GM18909 (cell line): Measurements from ENCODE around the gene NDUFA11.

ENCODE experiments used
- ATAC-seq: cut with Tn5 transposase; IDR thresholded peaks from one replicate; pipeline ENCODE4 v1.9.1; 2021; ENCODE audit warnings: mild to moderate bottlenecking; ENCODE audit not compliant: unreplicated experiment, poor library complexity

Gene NDUFA11

DNA sequence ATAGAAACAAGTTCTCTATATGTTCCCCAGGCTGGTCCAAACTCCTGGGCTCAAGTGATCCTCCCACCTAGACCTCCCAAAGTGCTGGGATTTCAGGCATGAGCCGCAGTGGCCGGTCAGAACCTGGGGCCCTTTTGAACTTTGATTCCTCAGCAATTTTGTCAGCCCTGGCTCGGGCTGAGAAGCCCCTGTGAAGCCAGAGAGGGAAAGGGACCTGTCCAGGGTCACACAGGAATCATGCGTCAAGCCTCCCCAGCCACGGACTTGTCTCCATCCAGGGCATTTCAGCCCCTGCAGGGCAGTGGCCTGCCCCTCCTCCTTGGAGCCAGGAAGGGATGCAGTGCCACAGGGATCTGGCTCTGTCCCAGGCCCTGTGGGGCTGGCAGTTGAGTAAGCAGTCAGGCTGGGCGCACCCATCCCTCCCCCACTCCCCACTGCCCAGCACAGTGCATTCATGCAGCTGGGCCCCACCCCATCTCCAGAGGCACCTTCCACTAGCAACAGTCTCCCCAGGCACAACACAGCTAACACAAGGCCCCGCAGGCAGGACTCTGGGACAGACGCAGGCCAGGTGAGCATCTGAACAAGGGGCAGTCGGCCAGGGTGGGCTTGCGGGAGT lies 10.3 kb upstream of the NDUFA11 start, which contains the start of gene CAPS:
TSS of gene CAPS (plus strand) at position 516 of the 619 bp plus-strand sequence. CDS start 153 bp downstream, outside the sequence.
- no peak for ATAC-seq

DNA sequence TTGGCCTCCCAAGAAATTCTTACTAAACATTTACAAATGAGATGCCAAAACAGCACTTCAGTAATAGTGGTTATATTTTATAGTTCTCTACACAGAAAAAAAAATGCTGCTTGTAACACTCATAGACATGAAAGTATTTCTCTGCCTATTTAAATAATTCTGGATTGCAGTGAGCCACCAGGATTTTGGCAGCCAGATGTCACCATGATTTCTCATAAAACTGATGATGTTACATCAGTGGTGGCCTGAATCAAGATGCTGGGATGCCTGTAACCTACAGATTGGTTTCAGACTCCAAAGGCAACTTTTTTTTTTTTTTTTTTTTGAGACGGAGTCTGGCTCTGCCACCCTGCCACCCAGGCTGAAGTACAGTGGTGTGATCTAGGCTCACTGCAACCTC lies 7.8 kb upstream of the NDUFA11 start:
- no peak for ATAC-seq

DNA sequence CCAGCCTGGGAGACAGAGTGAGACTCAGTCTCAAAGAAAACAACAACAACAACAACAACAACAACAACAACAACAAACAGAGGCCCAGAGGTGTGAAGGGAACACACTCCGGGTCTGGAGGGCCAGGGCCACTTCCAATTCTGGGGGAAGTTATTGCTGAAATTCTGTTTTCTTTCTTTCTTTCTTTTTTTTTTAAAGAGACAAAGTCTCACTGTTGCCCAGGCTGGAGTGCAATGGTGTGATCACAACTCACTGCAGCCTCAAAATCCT lies 7.0 kb upstream of the NDUFA11 start:
- no peak for ATAC-seq

DNA sequence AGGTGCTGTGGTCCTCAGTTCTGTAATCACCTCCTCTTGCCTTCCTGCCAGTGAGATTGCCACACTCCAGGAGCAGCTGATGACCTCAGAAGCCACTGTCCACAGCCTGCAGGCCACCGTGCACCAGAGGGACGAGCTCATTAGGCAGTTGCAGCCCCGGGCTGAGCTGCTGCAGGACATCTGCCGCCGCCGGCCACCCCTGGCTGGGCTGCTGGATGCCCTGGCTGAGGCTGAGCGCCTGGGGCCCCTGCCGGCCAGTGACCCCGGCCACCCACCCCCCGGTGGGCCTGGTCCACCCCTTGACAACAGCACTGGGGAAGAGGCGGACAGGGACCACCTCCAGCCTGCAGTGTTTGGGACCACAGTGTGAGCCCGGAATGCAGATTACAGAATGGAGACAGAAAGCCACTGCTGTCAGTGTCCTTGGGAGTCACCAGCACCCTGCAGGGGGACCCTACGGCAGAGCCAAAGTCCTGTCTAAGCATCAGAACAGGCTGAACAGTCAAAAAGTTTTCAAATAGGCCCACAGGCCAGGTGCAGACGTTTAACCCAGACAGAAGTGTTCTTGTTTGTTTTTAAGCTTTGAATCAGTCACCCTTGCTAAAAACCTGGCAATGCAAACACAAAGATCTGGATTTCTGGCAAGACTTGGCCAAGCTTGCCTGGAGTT lies 5.3 kb upstream of the NDUFA11 start:
- ATAC-seq = no peak

DNA sequence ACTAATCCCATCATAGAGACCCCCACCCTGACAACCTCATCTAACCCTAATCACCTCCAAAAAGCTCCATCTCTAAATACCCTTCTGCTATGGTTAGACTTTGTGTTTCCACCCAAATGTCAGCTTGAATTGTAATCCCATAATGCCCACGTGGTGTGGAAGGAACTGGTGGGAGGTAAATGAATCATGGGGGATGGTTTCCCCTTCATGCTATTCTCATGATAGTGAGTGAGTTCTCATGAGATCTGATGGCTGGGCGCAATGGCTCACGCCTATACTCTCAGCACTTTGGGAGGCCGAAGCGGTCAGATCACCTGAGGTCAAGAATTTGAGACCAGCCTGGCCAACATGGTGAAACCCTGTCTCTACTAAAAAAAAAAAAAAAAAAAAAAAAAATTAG lies 3.7 kb upstream of the NDUFA11 start:
- no peak for ATAC-seq

DNA sequence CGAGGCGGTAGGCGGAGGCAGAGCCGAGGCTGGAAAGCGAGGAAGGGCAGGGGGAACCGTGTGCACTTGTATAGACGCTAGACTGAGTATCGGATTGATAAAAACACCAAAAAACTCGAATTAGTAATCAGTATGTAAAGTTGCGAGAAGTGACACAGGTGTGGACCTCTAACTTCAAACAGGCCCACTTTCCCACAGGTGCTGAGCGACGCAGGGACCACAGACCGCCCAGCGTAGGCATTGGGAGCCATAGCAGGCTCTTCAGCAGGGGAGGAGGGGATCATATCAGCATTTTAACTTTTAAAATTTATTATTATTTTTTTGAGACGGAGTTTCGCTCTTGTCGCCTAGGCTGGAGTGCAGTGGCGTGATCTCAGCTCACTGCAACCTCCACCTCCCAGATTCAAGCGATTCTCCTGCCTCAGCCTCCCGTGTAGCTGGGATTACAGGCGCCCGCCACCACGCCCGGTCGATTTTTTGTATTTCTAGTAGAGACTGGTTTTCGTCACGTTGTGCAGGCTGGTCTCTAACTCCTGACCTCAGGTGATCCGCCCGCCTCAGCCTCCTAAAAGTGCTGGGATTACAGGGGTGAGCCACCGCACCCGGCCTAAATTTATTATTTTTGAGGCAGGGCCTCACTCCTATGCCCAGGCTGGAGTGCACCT lies 1.7 kb upstream of the NDUFA11 start:
- ATAC-seq = no peak

DNA sequence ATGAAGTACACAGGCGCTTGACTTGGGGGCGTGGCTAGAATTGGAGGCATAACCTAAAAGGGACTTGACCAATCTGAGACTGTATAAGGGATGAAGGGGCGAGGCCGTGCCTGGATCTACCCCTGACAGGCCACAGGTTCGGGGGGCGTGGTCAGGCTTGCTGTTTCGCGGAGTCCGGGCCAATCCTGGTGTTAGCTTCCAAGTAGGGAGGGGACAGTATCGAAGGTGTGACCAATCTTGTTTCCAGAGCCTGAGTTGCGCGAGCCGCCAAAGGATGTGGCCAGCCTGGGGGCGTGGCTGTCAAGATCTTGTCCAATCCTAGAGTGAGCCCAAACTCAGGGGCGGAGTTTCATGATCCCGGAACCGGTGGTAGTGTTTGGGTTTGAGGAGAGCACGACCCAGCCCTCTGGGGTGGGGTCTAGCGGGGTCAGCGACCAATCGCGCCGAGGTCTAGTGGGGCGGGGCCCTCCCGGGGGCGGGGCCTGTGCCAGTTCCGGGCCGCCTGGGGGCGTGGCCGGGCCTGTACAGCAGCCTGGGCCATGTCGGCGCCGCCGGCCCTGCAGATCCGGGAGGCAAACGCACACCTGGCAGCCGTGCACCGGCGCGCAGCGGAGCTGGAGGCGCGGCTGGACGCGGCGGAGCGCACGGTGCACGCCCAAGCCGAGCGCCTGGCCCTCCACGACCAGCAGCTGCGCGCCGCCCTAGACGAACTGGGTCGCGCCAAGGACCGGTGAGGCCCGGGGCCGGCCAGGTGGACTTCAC lies 943 bp upstream of the NDUFA11 start, which contains the start of gene VMAC:
TSS of gene VMAC (plus strand) at position 521 of the 762 bp plus-strand sequence. CDS start at position 540, 19 bp downstream.
- ATAC-seq = peak; percentile 81

DNA sequence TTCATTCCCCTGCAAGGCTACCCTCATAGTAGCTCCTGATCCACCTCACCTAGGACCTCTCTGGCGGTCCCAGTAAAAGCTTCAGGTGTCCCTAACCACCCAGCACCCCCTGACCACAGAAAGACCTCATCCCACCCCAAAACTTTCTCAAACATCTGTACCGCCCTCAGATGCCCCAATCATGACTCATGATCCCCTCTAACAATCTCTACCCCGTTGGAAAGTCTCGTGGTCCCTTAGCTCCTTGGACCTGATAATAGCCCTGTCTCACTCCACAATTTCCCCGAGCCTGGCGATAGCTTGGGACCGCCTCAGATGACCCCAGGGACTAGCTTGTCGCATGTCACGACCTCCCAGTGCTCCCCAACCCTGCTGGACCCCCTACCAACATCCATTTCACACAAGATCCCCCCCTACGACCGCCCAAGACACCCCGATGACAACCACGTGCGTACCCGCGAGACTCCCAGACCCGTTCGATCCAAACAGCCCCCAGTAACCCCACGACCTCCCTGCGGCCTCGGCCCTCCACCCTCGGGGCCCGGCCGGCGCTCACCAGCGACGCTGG lies 450 bp downstream of the NDUFA11 start:
- ATAC-seq = no peak

DNA sequence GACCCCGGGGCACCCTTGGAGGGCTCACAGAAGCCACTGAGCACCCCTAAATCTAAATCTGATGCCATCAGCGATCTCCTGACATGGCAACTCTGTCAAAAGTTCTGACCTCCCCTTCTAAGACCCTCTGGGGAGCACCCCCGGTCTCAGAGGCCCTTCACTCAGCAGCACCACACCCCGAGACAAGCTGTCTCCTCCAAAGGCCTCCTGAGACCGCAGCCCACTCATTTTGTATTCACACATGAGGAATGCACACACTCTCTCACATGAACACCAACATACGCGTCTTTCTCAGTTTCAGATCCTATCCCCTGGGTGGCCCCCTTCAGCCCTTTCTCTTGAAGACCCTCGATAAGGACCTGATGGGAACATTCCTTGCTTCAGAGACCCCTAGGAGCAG lies 2.6 kb downstream of the NDUFA11 start:
- no peak for ATAC-seq

DNA sequence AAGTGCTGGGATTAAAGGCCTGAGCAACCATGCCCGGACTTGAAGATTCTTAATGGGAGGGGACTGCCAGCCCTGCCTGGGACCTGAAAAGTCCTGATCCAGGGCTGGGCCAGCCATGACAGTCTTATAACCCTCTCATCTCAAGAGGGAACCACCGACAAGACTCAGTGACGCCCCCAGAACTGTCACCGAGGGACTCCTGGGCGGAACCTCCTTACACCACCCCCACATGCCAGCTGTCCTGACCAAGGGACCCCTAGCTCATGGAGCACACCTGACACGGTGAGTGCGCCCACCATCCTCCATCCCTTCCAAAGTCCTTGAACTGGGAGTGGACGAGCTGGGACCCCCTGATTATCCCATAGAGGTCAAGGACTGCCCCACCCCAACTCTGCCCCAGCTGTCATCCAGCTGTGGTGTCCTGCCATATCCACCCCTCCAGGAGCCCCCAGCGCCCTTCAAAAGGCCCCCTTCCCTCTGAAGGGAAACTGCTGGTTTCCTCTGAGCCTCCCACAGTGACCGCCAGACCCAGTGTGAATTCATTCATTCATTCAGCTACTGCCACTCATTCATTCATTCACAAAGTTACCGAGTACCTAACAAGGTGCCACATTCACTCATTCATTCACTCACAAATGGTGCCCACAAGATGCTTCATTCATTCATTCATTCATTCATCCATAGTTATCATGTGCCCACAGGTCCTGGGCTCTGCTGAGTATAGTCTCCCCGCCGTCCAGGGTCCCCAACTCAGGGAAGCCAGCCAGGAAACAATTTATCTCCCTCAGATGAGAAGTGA lies 3.7 kb downstream of the NDUFA11 start:
- no peak for ATAC-seq

DNA sequence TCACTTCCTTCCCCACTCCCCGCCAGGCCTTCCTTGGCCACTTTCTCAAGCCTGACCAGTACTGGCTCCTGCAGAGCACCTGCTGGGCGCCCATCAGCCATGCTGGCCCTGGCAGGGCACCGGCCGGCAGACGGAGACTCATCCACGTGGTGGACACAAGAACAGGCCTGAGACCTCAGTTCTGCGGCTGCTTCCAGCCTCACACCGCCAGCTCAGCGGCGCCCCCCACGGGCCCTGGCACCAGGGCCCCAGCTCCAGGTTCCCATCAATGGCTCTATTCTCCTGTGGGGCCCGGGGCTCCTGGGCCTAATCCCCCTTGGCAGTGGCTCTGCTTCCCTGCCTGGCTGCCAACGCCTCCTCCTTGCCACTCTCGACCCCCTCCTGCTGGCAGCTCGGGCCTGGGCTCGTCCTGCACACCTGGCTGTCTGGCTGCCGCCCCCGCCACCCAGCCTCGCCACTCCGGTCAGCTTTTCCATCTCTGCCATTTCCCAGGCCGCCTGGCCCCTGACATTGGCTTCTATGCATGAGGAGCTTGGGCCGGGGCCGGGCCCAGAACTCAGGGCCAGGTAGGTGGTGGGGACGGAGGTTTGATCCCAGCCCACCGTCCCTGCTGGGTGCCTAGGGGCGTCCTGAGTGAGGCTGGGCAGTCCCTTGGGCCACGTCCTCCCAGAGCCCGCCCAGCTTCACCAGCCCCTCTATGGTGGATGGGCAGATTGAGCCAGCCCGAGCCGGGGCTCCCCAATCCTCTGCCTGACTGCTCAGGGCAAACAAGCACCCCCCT lies 6.2 kb downstream of the NDUFA11 start:
- no peak for ATAC-seq

DNA sequence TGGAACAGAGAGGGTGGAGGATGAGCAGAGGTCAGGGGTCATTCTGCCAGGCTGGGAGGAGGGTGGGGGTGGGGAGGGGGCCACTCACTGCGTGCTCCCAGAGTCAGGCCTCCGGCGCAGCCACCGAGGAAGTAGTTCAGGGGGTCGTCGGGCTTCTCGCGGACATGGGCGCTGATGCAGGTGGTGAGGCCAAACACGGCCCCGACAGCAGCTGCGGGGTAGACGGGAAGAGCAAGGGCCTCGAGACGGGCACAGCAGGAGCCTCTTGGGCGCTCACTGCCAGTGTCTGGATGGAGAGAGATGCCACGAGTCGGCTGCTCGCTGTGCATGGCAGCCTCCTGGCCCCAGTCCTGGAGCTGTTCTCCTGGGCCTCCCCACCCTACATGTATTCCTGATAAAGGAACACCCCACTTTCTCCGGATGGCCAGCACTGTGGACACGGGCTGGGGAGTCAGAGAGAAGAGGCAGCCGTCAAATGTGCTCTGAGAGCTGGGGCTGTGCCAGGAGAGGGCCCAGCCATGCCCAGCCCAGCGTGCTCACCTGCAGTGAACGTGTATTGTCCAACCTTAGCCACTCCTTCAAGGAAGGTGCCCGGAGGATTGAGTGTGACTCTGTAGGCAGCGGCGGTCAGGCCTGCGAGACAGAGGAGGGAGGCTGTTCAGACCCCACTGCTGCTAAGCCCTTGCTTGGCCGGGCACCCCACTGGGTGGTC lies 7.1 kb downstream of the NDUFA11 start:
- ATAC-seq = no peak

DNA sequence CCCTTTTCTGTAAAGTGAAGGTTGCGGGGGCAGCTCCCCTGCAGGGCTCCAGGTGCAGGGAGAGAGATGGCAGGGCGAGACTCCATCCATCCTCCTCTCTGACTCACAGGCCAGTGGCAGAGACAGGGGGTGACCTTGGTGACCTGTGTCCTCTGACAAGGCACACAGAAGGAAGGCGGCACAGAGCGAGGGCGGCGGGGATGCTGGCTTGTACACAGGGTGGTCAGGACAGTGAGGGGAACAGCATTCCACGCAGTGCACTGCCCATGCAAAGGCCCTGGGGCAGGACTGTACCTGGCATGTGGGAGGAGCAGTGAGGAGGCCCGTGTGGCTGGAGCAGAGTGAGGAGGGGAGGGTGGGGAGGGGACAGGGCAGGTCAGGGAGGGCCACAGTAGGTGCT lies 7.7 kb downstream of the NDUFA11 start:
- no peak for ATAC-seq

DNA sequence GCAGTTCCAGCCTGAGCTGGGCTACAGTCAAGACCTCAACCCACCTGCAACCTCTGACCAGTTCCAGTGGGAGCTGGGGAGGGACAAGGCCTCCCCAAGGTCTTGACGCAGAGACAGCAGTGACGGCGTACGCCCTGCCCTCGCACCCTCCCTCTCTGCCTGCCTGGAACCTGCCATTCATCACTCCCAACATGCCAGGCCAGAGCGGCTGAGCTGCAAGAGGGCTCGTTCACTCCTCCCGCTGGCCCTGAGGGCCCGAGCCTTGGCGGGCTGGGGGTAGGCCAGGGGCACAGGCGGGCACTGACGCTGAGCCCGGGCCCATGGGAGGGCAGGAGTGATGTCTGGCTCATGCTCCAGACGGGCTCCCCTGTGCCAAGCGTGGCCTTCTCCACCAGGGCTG lies 8.2 kb downstream of the NDUFA11 start:
- no peak for ATAC-seq

DNA sequence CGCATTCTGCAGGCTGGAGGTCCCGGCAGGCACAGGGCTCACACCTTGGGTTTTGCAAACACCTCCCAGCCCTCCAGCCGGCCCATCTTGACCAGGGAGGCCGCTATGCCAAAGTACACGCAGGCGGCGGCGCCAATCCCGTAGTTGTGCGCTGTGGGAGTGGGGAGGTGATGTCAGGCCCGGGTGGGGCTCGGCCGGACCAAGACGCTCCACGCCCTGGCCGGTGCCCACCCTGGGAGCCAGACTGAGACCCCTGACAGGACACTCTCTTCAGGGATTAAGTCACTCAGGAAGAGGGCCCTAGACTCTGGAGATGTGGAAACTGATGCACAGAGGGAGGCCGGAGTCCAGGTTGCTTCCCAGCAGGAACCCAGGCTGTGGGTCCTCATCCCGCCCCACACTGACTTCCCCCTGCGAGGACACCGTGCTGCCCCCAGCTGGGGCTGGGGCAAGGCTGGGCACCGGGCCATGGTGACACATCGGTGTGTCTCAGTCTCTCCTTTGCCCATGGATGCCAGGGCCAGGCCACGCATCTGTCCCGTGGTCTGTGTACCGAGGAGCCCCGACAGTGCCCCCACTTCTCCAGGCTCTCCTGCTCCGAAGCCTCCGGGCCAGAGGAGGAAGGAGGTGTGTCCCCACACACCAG lies 8.8 kb downstream of the NDUFA11 start:
- ATAC-seq = no peak

DNA sequence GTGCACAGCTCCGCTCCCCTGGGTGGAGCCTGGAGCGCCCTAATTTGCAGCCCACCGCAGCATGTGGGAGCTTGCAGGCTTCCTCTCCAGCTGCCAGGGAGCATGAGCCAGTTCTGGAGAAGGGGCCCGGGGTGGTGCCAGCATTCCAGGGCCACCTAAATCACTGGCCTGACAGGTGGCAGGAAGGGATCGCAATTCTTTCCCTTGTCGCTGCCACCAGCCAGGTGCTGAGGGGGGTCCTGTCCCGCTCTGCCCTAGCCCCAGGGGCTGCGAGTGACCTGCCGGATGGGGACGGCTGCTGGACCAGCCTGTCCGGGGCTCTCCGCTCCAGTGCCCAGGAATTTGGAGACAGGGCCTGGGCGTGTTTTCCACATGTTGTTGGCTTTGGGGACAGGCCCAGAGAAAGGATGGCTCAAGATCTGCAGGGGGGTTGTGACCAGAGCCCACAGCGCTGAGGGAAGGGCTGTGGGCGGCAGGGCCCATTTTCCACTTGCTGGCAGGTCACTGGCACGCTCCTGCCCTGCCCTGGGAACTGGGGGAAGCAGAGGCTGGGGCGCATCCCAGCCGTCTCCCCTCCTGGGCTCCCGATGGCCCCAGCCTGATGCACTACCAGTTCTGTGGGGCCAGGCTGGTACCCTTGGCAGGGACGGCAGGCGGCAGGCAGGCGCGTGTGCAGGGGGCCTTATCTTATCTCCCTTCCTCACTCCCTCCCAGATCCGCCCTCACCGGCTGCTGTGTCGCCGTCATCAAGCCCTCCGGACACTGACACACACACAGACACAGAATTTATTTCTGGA lies 9.5 kb downstream of the NDUFA11 start:
- no peak for ATAC-seq

DNA sequence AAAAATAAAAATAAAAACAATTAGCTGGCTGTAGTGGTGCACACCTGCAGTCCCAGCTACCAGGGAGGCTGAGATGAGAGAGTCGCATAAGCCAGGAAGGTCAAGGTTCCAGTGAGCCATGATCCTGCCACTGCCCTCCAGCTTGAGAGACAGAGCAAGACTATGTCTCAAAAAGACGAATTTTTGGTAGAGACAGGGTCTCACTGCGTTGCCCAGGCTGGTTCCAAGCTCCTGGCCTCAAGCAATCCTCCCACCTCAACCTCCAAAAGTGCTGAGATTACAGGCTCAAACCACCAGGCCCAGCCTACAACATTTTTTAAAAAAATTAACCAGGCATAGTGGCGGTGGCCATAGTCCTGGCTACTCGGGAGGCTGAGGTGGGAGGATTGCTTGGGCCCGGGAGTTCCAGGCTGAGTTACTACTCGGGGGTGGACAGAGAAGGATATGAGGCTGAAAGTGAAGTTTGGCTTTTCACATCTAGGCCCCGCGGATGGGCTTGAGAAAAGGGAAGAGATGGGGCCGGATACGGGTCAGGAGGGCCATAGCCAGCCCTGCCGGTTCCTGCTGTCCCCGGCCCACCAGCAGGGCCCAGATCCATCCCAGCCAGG lies 10.2 kb downstream of the NDUFA11 start:
- no peak for ATAC-seq
